ENCODE measurements around the gene TFF2.

Gene TFF2

DNA sequence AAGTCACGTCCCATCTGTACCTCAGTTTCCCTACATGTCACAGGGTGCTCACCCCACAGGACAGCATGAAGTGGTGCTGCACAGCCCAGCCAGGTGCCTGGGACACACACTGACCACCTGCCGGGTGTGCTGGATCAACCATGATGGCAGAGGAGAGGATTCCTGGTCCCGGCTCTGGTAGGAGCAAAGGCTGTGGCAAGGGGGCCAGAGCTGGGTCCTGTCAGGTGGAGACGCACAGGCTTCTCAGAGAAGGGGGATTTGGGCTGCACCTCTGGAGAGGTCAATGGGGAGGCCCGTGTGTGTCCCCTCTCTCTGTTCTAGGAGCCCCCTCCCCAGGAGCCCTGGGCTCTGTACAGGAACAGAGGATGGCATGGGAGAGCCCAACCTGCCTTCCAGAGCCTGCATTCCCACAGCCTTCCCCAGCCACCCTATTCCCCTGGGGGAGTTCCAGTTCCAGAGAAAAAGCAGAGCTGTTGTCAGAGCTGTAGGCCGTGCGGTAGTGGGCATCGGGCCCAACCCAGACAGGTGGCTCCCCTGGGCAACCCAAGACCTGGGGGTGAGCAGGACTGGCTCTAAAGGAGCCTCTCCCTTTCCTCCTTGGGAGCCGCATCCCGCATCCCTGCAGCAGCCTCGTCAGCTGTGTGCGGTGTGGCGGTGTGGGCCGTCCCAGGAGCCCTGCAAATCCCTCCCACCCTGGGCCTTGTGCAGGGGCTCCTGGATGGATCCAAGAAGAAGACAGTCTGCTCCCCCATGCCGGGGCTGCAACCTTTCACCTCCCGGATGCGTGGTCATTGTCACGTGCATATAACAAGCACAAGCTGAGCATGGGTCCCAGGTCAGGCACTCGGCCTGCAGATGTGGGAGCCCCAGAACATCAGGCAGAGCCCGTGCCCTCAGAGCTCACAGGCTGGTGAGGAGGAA, 32.7 kb downstream of the TFF2 start:
- no peak for DNase-seq

DNA sequence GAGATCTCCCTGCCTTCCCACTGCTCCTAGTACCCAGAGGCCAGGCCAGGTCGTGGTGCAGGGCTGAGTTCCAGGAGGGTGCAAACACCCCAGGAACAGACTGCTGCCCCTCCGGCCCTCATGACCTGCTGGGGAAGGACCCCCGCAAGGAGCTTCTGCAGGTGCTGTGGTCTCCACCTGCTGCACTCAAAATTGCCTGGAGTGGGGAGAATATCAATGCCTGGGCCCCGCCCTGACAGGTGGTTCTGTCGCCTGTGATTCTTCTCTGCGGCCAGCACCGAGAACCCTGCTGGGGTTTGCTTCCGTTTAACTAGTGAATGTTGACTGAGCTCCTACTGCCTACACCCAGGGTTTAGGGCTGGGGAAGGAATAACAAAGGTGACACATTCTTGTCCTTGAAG, 33.5 kb downstream of the TFF2 start:
- no peak for DNase-seq

DNA sequence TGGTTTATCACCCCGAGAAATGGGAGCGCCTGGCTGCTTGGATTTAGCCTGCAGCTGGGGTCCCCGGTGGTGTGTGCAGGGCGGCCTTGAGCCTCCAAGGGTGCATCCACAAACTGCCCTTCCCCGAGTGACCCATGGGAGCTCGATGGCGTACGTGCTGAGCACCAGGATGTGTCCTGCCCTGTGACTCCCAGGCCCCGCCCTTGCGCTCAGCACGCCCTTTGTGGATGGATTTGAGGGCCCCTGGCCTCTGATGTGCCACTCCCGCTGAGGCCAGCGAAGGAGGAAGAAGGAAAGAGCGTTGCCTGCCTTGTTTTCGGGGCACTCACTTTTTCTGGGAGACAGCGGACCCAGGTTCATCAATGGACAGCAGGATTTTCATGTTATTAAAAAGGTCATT, 33.9 kb downstream of the TFF2 start:
- no peak for DNase-seq

DNA sequence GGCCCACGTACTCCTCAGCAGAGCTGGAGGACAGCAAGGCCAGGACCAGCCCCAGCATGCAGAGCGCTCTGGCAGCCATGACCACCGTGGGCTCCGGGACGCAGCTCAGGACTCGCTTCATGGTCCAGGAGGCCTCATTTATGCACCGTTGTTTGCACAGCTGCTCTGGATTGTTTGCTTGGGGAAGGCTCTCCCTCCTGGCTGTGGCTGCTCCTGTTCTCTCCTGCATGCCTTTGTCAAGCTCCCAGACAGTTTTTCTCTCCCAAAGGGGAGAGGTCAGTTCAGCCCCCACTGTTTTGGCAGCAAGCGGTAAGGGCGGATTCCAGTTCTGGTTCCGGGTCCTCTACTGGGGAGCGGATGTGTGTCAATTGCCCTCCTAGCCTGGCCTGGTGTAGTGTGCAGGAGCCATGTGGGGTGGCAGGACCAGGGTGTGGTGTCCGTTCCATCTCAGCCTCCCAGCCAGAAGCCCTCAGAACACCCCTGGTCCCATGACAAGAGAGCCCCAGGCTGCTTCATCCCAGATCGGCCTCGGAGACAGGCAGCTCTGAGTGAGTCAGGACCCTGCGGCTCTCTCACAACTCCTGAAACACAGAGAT, 35.4 kb downstream of the TFF2 start, which contains the start of gene TFF3:
TFF3 (minus strand) TSS at position 114 of the 596 bp plus-strand sequence; CDS start at position 79, 35 bp downstream.
- no peak for DNase-seq

- DNase-seq: no peak
These were observed 36.0 kb downstream of the TFF2 start for GRCh38 chr21:42314616-42315295.

GRCh38 chr21:42313501-42313969, 37.3 kb downstream of the TFF2 start:
- DNase-seq: no peak

DNA sequence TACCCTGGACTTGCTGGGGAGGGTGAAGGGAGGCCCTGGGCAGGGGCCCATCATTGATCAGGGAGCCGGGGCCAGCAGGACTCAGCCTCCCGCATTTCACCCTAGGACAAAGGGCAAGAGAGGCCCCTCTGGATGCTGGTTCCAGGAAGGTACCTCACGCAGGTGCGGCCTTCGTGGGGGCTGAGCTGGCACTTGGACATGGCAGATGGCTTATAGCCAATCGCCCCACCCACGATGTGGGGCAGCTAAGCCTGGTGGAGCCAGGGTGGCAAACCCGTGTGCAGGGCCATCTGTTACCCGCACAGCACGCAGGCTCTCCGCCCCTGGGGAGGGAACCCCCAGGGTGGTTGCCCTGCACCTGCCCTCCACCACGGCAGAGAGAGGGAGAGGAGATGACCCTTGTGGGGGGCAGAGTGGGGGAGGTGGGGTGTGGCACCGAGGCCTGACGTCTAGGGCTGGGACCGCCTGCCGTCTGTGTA, 38.1 kb downstream of the TFF2 start:
- no peak for DNase-seq

DNA sequence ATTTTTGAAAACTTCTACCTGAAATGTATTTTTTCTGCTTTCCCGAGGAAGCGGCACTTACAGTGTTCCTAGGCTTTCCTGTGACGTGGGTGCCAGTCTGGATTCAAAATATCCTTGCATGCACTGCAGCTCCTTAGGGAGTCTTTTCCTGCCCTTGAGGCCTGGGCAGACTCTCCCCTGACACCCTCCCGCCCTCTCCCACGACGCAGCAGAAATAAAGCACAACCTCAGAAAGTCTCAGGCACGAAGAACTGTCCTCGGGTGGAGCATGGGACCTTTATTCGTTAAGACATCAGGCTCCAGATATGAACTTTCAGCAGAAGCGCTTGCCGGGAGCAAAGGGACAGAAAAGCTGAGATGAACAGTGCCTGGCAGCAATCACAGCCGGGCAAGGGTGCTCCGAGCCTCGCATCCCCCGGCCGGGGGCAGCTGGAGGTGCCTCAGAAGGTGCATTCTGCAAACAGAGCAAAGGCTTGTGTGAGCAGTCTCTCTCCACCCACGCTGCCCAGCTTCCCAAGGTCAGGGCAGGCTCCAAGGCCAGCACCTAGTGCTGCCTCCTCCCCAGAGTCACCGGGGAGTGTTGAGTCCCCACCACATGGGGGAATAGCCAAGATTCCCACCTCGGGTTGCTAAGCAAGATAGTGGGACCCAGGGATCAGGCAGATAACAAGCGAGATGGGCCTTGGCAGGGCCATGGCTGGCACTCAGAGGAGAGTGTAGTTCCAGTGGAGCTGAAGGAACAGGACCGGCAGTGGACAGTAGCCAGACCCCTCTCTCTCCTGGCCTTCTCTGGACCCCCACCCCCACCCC, 38.8 kb downstream of the TFF2 start:
- DNase-seq: no peak

GRCh38 chr21:42311160-42311559, 39.6 kb downstream of the TFF2 start:
- DNase-seq: no peak

- DNase-seq: no peak
These were observed 40.3 kb downstream of the TFF2 start for GRCh38 chr21:42310411-42311001.

- DNase-seq: peak; percentile 61
These were observed 41.0 kb downstream of the TFF2 start for GRCh38 chr21:42309753-42310213.

DNA sequence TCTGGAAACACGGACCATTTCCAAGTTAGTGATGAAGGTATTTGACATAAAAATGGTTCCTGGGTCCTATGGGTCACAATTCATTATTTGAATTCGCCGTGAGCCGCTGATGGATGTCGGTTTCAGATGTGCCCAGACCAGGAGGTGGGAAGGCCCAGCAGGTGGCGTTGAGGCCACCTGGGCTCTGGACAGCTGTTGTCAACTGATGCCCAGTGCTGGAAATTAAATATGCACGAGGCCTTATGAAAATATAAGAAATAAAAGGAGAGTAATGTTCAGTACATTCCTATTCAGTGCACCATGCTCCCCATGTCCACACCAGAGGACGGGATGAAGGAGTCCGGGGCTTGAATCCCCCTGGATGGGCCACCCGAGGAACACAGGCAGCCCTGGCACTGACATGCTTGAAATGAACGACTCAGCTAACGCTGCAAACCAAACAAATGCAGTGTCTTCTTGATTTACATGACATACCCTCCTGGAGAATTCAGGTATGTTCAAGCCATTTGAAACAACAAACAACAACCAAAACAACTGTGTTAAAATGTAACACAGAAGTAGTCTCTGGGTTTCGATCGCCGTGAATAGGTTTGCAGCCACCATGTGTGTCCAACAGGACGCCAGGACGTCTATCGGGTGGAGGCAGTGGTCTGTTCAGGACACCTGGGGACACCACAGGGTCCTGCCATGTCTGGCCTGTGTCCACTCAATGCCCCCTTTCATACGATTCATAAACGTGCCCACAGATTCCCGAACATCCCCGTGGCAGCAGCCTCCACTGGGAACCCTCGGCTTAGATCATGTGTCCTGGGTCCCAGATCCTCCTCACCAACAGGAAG, 41.7 kb downstream of the TFF2 start:
- no peak for DNase-seq

GRCh38 chr21:42308161-42308913, 42.5 kb downstream of the TFF2 start:
- DNase-seq: no peak

DNA sequence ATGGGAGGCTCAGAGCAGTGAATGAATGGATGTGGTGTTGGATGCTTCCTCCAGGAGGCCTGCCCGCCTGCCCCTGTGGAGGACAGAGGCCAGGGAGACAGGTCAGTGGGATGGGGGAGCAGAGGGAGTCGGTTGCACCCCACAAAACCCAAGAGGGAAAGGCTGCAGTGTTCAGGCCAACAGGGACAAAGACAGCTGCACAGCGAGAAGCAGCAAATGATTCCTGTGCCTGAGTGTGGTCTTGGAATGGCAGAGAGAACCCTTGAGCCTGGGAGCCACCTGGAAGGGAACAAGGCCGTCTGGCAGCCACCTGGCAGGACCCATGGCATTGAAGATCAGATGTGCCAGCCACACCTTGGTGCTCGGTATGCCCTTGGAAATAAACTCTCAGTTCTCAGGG, 43.7 kb downstream of the TFF2 start:
- DNase-seq: no peak

DNA sequence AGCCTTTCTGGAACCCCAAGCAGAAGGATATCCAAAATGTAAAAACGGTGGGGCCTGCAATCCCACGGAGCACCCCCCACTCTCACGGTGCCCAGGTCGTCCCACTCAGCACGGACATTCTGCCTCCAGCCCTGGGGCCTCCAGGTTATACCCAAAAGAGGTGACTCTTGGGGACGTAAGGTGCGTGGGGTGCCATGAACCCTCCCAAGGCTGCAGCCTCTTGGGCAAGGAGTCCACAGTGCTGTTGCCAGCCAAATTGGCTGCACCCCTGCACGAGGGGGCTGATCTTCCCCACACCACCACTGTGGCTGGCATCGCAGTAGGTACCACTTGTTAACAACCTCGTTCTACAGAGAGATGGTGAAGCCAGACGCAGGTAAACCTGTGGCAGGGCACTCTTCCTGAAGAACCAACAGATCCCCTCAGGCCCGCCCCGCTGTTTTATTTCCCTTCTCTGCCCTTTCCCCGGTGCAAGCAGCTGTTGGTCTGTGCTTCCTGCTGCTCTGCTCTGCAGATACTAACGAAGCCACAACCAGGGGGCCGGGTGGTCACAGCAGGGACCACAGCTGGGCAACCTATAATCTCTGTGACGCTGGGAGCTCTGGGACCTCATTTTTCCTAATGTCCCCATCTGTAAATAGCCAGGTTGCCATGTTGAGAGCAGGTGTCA, 44.3 kb downstream of the TFF2 start:
- no peak for DNase-seq

DNA sequence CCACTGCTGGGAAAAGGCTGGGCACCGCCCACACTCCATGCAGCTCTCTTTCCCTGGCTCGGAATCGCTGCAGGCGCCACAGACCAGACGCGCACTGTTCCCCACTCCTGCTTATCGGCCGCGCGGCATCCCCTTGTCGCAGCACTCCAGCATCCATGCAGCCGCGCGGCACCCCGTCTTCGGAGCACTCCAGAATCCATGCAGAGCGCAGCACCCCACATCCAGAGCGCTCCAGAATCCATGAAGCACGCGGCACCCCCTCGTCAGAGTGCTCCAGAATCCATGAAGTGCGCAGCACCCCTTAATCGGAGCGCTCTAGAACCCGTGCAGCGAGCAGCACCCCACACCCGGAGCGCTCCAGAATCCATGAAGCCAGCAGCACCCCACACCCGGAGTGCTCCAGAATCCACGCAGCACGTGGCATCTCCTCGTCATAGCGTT, 45.1 kb downstream of the TFF2 start:
- DNase-seq: no peak

- no peak for DNase-seq
These were observed 46.0 kb downstream of the TFF2 start for GRCh38 chr21:42304556-42305454.

GRCh38 chr21:42303443-42303842, 47.4 kb downstream of the TFF2 start:
- DNase-seq: no peak

DNA sequence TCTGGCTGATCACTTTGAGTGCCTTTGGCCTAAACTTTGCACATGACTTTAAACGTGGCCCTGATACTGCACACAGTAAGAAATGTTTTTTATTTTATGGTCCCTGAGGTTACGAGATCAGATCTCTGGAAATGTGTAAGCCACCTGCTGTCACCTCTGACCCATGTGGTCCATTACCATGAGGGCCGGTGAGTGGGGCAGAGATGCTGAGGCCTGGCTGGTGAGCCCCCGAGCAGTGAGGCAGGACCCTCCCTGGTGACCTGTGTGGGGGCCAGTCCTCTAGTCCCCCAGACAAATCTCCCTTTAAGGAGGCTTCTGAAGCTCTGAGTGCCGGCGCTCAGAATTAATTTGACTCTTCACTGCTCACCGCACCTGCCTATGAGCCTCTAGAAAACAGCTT, 48.0 kb downstream of the TFF2 start:
- DNase-seq: no peak

Data from activated T-cell treated with anti-CD3 and anti-CD28 coated beads for 4 hours (primary cell).